HepG2 (cell line): Measurements from ENCODE around the gene AGPAT2. TPM values are rescaled to one million over a fixed set of nuclear protein-coding genes. Genes with fewer than 3 reads are reported as not detected.

Experiments
- ARID2 ChIP-seq: sonication (generic); formaldehyde crosslinking; IDR thresholded peaks from 2 replicates; pipeline ENCODE4 v1.8.1; 2022; ENCODE audit warnings: mild to moderate bottlenecking, missing genetic modification reagents, borderline replicate concordance
- ATF3 ChIP-seq: sonication (generic); formaldehyde crosslinking; IDR thresholded peaks from 2 replicates; pipeline ENCODE4 v1.4.0; 2020; ENCODE audit warnings: missing genetic modification reagents
- CHD4 ChIP-seq: fragments of 200-600 bp; sonication (generic); IDR thresholded peaks from 2 replicates; pipeline ENCODE4 v1.7.0; 2017; ENCODE audit warnings: mild to moderate bottlenecking, low read length, borderline replicate concordance
- DNMT1 ChIP-seq: sonication (generic); formaldehyde crosslinking; IDR thresholded peaks from 2 replicates; pipeline ENCODE4 v1.5.1; 2020; ENCODE audit warnings: mild to moderate bottlenecking, missing genetic modification reagents
- EEA1 ChIP-seq: sonication (generic); formaldehyde crosslinking; IDR thresholded peaks from 2 replicates; pipeline ENCODE4 v1.5.1; 2020; ENCODE audit warnings: mild to moderate bottlenecking, missing genetic modification reagents, borderline replicate concordance
- GPBP1L1 ChIP-seq: sonication (generic); formaldehyde crosslinking; IDR thresholded peaks from 2 replicates; pipeline ENCODE4 v1.5.0; 2020; ENCODE audit warnings: mild to moderate bottlenecking, missing genetic modification reagents
- IKZF1 ChIP-seq: fragments of 450-650 bp; IDR thresholded peaks from 2 replicates; pipeline ENCODE4 v1.7.1; 2016
- ISX ChIP-seq: sonication (generic); formaldehyde crosslinking; conservative IDR thresholded peaks from 2 replicates; pipeline ENCODE4 v1.5.0; 2020; ENCODE audit warnings: missing genetic modification reagents
- KDM4B ChIP-seq: sonication (generic); formaldehyde crosslinking; IDR thresholded peaks from 2 replicates; pipeline ENCODE4 v1.4.0; 2020; ENCODE audit warnings: missing genetic modification reagents
- MAFG ChIP-seq: sonication (generic); formaldehyde crosslinking; IDR thresholded peaks from 2 replicates; pipeline ENCODE4 v1.5.1; 2020; ENCODE audit warnings: mild to moderate bottlenecking, missing genetic modification reagents
- MED1 ChIP-seq: sonication (generic); formaldehyde crosslinking; IDR thresholded peaks from 2 replicates; pipeline ENCODE4 v1.4.0; 2020; ENCODE audit warnings: missing genetic modification reagents
- MLX ChIP-seq: IDR thresholded peaks from 2 replicates; pipeline ENCODE4 v1.6.1; 2016
- PAXIP1 ChIP-seq: sonication (generic); formaldehyde crosslinking; conservative IDR thresholded peaks from 2 replicates; pipeline ENCODE4 v1.4.0; 2020; ENCODE audit warnings: mild to moderate bottlenecking, missing genetic modification reagents, moderate library complexity
- SP5 ChIP-seq: IDR thresholded peaks from 2 replicates; pipeline ENCODE4 v1.6.1; 2016; ENCODE audit warnings: low read depth, borderline replicate concordance
- SUZ12 ChIP-seq: fragments of 150-350 bp; IDR thresholded peaks from 2 replicates; pipeline ENCODE4 v1.6.1; 2014; ENCODE audit warnings: low read depth, low read length
- ZNF136 ChIP-seq: sonication (generic); formaldehyde crosslinking; IDR thresholded peaks from 2 replicates; pipeline ENCODE4 v1.8.1; 2022; ENCODE audit warnings: low read depth, mild to moderate bottlenecking, moderate library complexity, missing genetic modification reagents
- ZNF563 ChIP-seq: sonication (generic); formaldehyde crosslinking; IDR thresholded peaks from 2 replicates; pipeline ENCODE4 v1.8.0; 2022; ENCODE audit warnings: mild to moderate bottlenecking, moderate library complexity, missing genetic modification reagents
- ZNF609 ChIP-seq: sonication (generic); formaldehyde crosslinking; IDR thresholded peaks from 2 replicates; pipeline ENCODE4 v1.4.0; 2020; ENCODE audit warnings: mild to moderate bottlenecking, missing genetic modification reagents, borderline replicate concordance
- polyA plus RNA-seq, 8 experiments: library from polyadenylated mRNA; depleted of rRNA in 3 of 8; stranded (reverse) in 7 of 8; unstranded in 1 of 8; fragments of >200 nt; fragmentation: Illumina TruSeq in 4 of 8; extraction: Trizol in 4 of 8; gene quantifications; 2 replicates each; pipeline versions ENCODE4 v1.2.1 to v1.2.3, GENCODE V29; 2011 to 2016; ENCODE audit warnings: low read depth in 4 of 8, missing spikeins in 1 of 8, mixed read lengths in 1 of 8; ENCODE audit not compliant: insufficient read depth in 1 of 8
- total RNA-seq, 5 experiments: library from RNA; depleted of rRNA; stranded (reverse); fragments of >200 nt; fragmentation: Illumina TruSeq; extraction: Trizol; gene quantifications; 2 replicates each; pipeline ENCODE4 v1.2.3, GENCODE V29; 2016; ENCODE audit warnings: low read depth in 1 of 5

Gene AGPAT2
- total and polyA plus RNA-seq, 2 of the 13 experiments (the other 11 are each of a cell fraction or from before 2014, with no cell fraction given) = 3.9 to 25.8 TPM

- 0 out of 2 replicates have a peak, but pooled peaks have one; percentile 23 for TF ChIP-seq ATF3
- no peak for TF ChIP-seq ARID2 (CRISPR knock-in tag)
- no peak for TF ChIP-seq CHD4
- peak; percentile 44; the same call in 1 of the 2 replicates for TF ChIP-seq ZNF609 (CRISPR knock-in tag)
- peak; percentile 84 for TF ChIP-seq PAXIP1 (CRISPR knock-in tag)
- TF ChIP-seq EEA1 (CRISPR knock-in tag) = no peak
- TF ChIP-seq GPBP1L1 (CRISPR knock-in tag) = no peak
- no peak for TF ChIP-seq ISX (CRISPR knock-in tag)
- no peak for TF ChIP-seq MAFG (CRISPR knock-in tag)
- TF ChIP-seq SUZ12 = no peak
- TF ChIP-seq IKZF1 = no peak
- no peak for TF ChIP-seq DNMT1
- TF ChIP-seq ZNF563 (CRISPR knock-in tag) = peak; percentile 25; the same call in 1 of the 2 replicates
- 0 out of 2 replicates have a peak, but pooled peaks have one; percentile 18 for TF ChIP-seq SP5 (CRISPR knock-in tag)
- peak; percentile 13; the same call in 1 of the 2 replicates for TF ChIP-seq ZNF136 (CRISPR knock-in tag)
- TF ChIP-seq MED1 = peak; percentile 72
- no peak; the same call in 1 of the 2 replicates for TF ChIP-seq MLX
- TF ChIP-seq KDM4B (CRISPR knock-in tag) = peak; percentile 10; the same call in 1 of the 2 replicates
These were observed 42.5 kb downstream of the AGPAT2 start (continued) for GRCh38 chr9:136644593-136645351.
